ENCODE measurements around the gene MATCAP1. TPM values are rescaled to one million over a fixed set of nuclear protein-coding genes. Genes with fewer than 3 reads are reported as not detected.

The MATCAP1 gene
- total and polyA plus RNA-seq, 7 donors, result 4.2 to 9.7 (median 6.5) TPM

DNA sequence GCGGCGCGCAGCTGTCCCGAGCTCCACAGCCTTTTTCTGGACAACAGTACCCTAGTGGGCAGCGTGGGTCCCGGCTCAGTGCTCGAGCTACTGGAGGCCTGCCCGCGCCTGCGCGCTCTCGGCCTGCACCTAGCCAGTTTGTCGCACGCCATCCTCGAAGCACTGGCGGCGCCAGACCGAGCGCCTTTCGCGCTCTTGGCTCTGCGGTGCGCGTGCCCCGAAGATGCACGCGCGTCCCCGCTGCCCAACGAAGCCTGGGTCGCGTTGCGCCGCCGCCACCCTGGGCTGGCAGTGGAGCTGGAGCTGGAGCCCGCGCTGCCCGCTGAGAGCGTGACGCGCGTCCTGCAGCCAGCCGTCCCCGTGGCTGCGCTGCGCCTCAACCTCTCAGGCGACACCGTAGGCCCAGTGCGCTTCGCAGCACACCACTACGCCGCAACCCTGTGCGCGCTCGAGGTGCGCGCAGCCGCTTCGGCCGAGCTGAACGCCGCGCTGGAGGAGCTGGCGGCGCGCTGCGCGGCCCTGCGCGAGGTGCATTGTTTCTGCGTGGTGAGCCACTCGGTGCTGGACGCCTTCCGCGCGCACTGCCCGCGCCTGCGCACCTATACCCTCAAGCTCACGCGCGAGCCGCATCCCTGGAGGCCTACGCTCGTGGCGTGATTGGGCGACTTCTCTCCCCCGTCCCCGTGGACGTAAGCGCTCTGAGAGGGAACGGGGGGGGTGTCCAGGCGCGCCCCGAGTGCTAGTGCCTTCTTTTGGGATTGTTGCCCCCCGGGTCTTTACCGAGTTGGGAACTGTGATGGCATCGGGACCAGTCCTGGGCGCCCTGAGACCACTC lies 20.4 kb downstream of the MATCAP1 start:
- Histone ChIP-seq H3K27ac (peak overlapping the region; percentile 93), H3K4me1 (peaks cover 38% of the 10 kb centered on the region), H3K27me3 (ENCODE audit: insufficient read depth in 3 of 3, low read length in 2 of 3) (no peaks in the 10 kb centered on the region), H3K4me3 (peak overlapping the region; percentile 76), H3K36me3 (ENCODE audit: insufficient read depth in 1 of 2, low read depth in 1 of 2) (peaks cover 0 to 15% of the 10 kb centered on the region in 2 donors), H3K9me3 (no peaks in the 10 kb centered on the region)
- intact Hi-C loops (cut with DNase I), result no loop called here
- DNase-seq, result peak; percentile 58 to 85
- ATAC-seq, result peak; percentile 15 to 44 (median 32)
- 1 to 2% (median 1%) methylated on average over 89 to 99 of the region's 99 CpGs for WGBS, 3 donors
- TF ChIP-seq, protein P1, sequence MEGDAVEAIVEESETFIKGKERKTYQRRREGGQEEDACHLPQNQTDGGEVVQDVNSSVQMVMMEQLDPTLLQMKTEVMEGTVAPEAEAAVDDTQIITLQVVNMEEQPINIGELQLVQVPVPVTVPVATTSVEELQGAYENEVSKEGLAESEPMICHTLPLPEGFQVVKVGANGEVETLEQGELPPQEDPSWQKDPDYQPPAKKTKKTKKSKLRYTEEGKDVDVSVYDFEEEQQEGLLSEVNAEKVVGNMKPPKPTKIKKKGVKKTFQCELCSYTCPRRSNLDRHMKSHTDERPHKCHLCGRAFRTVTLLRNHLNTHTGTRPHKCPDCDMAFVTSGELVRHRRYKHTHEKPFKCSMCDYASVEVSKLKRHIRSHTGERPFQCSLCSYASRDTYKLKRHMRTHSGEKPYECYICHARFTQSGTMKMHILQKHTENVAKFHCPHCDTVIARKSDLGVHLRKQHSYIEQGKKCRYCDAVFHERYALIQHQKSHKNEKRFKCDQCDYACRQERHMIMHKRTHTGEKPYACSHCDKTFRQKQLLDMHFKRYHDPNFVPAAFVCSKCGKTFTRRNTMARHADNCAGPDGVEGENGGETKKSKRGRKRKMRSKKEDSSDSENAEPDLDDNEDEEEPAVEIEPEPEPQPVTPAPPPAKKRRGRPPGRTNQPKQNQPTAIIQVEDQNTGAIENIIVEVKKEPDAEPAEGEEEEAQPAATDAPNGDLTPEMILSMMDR (IDR thresholded peaks at IDR 0.05), result no peak

- ATAC-seq (peak in 1 of 4 donors; percentile 17), DNase-seq (peak in 1 of 2 donors; percentile 38)
- TF ChIP-seq, protein P1 (IDR thresholded peaks at IDR 0.05), result no peak
- Histone ChIP-seq H3K4me1 (peaks cover 38% of the 10 kb centered on the region), H3K9me3 (no peaks in the 10 kb centered on the region), H3K27ac (peak overlapping the region; percentile 93), H3K36me3 (ENCODE audit: insufficient read depth in 1 of 2, low read depth in 1 of 2) (peaks cover 0 to 14% of the 10 kb centered on the region in 2 donors), H3K4me3 (peak overlapping the region; percentile 93), H3K27me3 (ENCODE audit: insufficient read depth in 3 of 3, low read length in 2 of 3) (no peaks in the 10 kb centered on the region)
- intact Hi-C loops (cut with DNase I), result no loop called here
- WGBS, 3 donors, result 12 to 18% (median 13%) methylated on average over 40 to 44 of the region's 44 CpGs
These were observed 21.1 kb downstream of the MATCAP1 start for GRCh38 chr16:67162506-67163163.

DNA sequence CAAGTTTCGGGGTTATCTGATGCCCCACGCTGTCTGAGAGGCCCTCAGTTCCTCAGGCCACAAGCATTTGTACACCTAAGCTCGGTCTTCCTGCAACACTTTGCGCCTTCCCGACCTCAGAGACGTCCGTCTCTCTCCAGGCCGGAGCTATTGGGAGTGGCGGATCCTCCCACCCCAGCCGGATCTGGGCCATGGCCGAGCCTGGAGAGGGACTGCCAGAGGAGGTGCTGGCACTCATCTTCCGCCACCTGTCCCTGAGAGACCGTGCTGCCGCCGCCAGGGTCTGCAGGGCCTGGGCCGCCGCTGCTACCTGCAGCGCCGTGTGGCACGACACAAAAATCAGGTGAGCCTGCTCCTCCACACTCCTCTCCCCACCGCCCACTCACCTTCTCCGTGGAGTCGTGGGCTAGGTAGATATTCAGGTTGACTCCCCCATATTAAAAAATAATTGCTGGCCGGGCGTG lies 22.1 kb downstream of the MATCAP1 start:
- WGBS, 3 donors, result 19 to 26% (median 23%) methylated on average over 25 of the region's 25 CpGs
- H3K9me3 ChIP-seq, result no peaks in the 10 kb centered on the region
- ATAC-seq, result peak; percentile 28 to 46 (median 37)
- peak overlapping the region; percentile 93 for H3K4me3 ChIP-seq
- DNase-seq, result peak in 1 of 2 donors; percentile 80
- peaks cover 0 to 5% of the 10 kb centered on the region in 2 donors for H3K36me3 ChIP-seq (ENCODE audit: insufficient read depth in 1 of 2, low read depth in 1 of 2)
- H3K27me3 ChIP-seq (ENCODE audit: insufficient read depth in 3 of 3, low read length in 2 of 3), result no peaks in the 10 kb centered on the region
- intact Hi-C loops (cut with DNase I), result no loop called here
- peaks cover 38% of the 10 kb centered on the region for H3K4me1 ChIP-seq
- TF ChIP-seq, protein P1 (IDR thresholded peaks at IDR 0.05), result no peak
- peak overlapping the region; percentile 93 for H3K27ac ChIP-seq

GRCh38 chr16:67158637-67159600 lies 24.8 kb downstream of the MATCAP1 start:
- no peaks in the 10 kb centered on the region for H3K27me3 ChIP-seq (ENCODE audit: insufficient read depth in 3 of 3, low read length in 2 of 3)
- peak overlapping the region; percentile 93 for H3K27ac ChIP-seq
- no peaks in the 10 kb centered on the region for H3K9me3 ChIP-seq
- intact Hi-C loops (cut with DNase I), result loop anchor here (5.0 kb wide), 5 partner anchors 42 to 267 kb away; partner anchors contain the start of gene CES3 (in 1 of the 2)
- peaks cover 38% of the 10 kb centered on the region for H3K4me1 ChIP-seq
- 9 to 13% (median 12%) methylated on average over 33 to 34 of the region's 34 CpGs for WGBS, 3 donors
- DNase-seq, result peak in 1 of 2 donors; percentile 73
- TF ChIP-seq, protein P1 (IDR thresholded peaks at IDR 0.05), result no peak
- H3K36me3 ChIP-seq (ENCODE audit: insufficient read depth in 1 of 2, low read depth in 1 of 2), result no peaks in the 10 kb centered on the region
- H3K4me3 ChIP-seq, result peak overlapping the region; percentile 93
- no peak for ATAC-seq
